ENCODE results near the gene STARD7.

DNA sequence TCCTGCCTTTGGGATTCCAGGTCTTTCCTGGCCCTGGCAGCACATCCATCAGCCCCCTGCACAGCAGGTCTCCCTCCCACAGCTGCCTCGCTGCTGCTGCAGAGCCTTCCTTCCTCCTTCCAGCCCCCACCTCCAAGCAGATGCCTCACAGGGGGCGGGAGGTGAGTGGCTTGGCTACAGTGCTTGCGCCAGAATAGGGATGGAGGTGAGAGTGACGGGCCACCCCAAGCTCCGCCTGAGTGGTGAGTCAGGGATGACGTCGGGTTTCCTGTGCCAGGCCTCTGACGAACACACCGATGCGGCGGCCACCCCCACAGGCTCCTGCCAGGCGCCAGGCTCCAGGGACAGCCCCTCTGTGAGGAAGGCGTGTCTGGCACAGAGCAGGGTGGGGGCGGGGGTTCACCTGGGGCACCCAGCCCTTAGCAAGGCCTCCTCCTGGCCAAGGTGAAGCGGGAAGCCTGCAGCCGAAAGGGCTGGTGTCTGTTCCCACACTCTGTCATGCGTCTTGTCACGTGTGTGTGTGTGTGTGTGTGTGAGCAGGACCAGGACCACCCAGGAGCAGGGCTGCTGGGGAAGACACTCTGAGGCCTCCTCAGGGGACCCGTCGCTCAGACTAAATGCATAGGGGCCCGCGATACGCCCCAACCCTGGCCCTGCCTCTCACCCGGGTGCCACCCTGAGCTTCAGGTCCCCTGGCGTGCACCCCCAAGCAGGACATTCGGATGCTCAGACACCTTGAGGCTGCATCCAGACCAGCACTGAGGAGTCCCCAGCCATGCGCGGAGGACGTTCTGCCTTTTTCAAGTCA is 60.0 kb downstream of the STARD7 start:
- no peak for TF ChIP-seq REST (tag by site-specific recombination; IDR thresholded peaks at IDR 0.05)
- TF ChIP-seq, protein P1, sequence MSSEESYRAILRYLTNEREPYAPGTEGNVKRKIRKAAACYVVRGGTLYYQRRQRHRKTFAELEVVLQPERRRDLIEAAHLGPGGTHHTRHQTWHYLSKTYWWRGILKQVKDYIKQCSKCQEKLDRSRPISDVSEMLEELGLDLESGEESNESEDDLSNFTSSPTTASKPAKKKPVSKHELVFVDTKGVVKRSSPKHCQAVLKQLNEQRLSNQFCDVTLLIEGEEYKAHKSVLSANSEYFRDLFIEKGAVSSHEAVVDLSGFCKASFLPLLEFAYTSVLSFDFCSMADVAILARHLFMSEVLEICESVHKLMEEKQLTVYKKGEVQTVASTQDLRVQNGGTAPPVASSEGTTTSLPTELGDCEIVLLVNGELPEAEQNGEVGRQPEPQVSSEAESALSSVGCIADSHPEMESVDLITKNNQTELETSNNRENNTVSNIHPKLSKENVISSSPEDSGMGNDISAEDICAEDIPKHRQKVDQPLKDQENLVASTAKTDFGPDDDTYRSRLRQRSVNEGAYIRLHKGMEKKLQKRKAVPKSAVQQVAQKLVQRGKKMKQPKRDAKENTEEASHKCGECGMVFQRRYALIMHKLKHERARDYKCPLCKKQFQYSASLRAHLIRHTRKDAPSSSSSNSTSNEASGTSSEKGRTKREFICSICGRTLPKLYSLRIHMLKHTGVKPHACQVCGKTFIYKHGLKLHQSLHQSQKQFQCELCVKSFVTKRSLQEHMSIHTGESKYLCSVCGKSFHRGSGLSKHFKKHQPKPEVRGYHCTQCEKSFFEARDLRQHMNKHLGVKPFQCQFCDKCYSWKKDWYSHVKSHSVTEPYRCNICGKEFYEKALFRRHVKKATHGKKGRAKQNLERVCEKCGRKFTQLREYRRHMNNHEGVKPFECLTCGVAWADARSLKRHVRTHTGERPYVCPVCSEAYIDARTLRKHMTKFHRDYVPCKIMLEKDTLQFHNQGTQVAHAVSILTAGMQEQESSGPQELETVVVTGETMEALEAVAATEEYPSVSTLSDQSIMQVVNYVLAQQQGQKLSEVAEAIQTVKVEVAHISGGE (tag by site-specific recombination; conservative IDR thresholded peaks at IDR 0.05; ENCODE audit: low read depth): no peak
- no peak for TF ChIP-seq CTCF (tag by site-specific recombination; IDR thresholded peaks at IDR 0.05)
- no peak for TF ChIP-seq ZSCAN16 (tag by site-specific recombination; IDR thresholded peaks at IDR 0.05)
- TF ChIP-seq TCF7L2 (IDR thresholded peaks at IDR 0.05; ENCODE audit: borderline replicate concordance, low read depth, low read length): no peak
- peak; percentile 27; the same call in 1 of the 2 replicates for TF ChIP-seq ZBTB17 (tag by site-specific recombination; IDR thresholded peaks at IDR 0.05)
- no peak for TF ChIP-seq ZNF571 (tag by site-specific recombination; IDR thresholded peaks at IDR 0.05)
- TF ChIP-seq, protein P2, sequence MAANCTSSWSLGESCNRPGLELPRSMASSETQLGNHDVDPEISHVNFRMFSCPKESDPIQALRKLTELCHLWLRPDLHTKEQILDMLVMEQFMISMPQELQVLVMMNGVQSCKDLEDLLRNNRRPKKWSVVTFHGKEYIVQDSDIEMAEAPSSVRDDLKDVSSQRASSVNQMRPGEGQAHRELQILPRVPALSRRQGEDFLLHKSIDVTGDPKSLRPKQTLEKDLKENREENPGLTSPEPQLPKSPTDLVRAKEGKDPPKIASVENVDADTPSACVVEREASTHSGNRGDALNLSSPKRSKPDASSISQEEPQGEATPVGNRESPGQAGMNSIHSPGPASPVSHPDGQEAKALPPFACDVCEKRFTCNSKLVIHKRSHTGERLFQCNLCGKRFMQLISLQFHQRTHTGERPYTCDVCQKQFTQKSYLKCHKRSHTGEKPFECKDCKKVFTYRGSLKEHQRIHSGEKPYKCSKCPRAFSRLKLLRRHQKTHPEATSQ (tag by site-specific recombination; IDR thresholded peaks at IDR 0.05): no peak
- peak; percentile 27; the same call in 1 of the 2 replicates for TF ChIP-seq SP7 (tag by site-specific recombination; IDR thresholded peaks at IDR 0.05)
- TF ChIP-seq ZNF416 (tag by site-specific recombination; IDR thresholded peaks at IDR 0.05): no peak
- no peak for TF ChIP-seq ZNF274 (IDR thresholded peaks at IDR 0.05; ENCODE audit: low read length)
- no peak for TF ChIP-seq ZNF274 (tag by site-specific recombination; IDR thresholded peaks at IDR 0.05; ENCODE audit: borderline replicate concordance)

Measured in HEK293 (cell line).